Pons (tissue), 1 donor: ENCODE measurements around the gene SUPT6H.

Source experiments
- DNase-seq: peaks from one replicate; pipeline ENCODE4 v3.0.0-alpha.2; 2016; ENCODE audit warnings: low spot score

Gene SUPT6H

DNA sequence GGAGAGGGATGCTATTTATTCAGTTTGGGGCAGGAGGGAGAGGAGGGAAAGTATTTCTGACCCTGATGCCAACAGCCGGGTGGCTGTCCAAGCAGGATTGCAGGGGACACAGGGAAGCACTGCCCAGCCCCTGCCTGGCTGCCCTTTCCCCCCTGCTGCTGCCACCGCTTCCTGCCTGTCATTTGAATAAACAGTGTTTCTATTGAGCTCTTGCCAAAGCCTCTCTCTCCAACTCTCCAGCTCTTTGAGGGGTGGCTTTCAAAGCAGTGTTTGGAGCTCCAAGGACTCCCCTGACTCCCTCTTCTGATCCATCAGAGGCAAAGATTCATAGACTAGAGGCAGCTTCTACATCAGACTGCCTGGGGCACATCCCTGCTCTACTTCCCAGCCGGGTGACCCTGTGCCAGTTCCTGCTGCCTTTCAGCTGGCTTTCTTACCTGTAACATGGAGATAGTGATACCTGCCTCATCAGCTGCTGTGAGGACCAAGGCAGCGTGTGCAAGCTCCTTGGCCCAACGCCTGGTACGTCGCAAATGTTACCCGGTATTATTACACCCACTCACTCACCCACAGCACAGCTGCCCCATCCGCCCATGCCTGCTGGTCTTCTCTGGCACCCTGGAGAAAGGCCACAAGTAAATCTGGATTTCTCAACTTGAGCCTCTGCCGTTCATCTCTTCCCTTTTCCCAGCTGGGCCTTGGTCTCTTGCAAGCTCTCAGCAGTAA is 40.2 kb downstream of the SUPT6H start:
- peak; percentile 92 for DNase-seq

DNA sequence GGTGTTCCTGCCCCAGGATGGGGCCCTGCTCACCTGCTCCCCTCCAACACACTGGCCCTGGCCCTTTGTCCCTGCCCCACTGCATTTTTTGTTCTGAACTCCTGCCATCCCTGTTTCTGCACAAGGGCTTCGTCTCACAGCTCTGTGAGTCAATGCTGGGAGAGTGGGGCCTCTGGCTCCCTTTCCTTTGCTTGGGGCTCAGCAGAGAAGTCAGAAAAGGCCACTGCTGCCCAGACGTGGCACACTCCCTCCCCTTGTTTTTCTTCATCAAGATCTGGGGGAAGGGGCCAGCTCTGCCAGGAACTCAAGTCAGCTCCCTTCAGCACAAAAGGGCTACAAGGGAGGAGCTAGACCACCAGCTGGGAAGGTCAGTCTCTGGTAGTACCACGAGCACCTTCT is 40.7 kb downstream of the SUPT6H start:
- no peak for DNase-seq

GRCh38 chr17:28703552-28704218 is 41.7 kb downstream of the SUPT6H start:
- DNase-seq = no peak

- no peak for DNase-seq
Measured at GRCh38 chr17:28704219-28704858, 42.3 kb downstream of the SUPT6H start.

DNA sequence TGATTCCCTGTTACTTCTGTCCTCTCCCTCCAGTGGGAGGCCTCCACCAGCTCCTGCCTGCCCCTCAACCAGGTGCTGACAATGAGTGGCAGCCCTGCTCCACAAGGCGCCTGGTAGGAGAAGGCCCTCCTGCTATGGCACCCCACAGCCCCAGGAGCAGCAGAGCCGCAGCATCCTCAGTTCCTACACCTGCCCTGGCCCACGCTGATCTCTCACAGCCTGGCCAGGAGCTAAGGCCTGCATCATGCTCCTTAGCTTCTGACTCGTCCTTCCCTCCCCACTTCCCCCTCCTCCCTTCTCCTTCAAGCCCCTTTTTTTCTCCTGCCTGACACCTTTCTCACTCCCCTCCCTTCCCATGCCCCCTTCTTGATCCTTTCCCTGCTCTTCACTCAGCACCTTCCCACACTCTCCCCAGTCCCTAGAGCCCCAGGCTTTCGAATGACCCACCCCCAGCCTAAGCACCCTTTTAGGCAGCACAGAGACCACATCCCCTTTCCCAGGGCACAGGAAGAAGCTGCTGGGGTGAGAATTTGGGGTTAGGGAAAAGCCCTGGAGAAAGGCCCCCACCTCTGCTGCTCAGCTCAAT is 43.2 kb downstream of the SUPT6H start:
- DNase-seq = no peak

DNA sequence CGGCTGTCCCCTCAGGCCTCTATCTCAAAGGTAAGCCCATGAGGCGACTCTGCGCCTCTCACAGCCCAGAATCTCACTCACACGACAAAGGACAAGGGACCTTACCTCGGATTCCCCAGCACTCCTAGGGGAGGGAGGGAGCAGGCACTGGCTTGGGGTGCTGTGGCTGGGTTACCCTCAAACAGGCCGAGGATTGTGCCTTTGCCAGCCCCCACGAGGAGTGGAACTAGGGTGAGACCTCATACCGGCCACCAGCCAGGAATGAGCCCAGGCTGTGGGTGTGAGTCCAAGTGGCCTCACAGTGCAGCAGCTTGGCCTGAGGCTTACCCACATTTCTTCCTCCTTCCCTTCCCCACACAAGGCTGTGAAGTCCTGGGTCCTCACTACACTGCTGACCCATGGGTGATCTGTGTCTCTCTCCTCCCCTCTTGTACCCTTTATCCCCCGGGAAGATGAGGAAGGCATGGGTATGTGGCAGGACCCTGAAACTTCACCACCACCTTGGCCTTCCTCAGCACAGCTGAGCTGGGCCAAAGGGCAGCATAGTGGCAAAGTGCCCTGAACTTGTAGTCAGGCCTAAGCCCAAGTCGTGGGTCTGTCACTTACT is 43.8 kb downstream of the SUPT6H start:
- DNase-seq = no peak

- DNase-seq = no peak
Measured at GRCh38 chr17:28706471-28707338, 44.7 kb downstream of the SUPT6H start.

DNA sequence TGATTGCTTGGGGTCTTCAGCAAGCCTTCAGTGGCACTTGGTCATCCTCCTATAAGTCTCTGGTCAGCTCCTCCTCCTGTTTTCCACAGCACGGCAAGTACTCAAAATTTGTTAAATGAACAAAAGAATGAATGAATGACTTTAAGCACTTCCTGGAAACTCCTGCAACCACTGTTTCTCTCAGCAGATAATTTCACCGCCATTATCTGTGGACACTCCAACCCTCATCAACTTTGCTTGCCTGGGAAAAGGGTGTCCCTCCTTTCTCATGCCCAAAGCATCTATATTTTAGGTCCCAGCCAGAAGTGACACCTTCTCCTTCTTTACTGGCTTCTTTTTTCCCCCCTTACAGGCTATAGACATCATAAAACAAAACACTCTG is 45.3 kb downstream of the SUPT6H start:
- DNase-seq = no peak

DNA sequence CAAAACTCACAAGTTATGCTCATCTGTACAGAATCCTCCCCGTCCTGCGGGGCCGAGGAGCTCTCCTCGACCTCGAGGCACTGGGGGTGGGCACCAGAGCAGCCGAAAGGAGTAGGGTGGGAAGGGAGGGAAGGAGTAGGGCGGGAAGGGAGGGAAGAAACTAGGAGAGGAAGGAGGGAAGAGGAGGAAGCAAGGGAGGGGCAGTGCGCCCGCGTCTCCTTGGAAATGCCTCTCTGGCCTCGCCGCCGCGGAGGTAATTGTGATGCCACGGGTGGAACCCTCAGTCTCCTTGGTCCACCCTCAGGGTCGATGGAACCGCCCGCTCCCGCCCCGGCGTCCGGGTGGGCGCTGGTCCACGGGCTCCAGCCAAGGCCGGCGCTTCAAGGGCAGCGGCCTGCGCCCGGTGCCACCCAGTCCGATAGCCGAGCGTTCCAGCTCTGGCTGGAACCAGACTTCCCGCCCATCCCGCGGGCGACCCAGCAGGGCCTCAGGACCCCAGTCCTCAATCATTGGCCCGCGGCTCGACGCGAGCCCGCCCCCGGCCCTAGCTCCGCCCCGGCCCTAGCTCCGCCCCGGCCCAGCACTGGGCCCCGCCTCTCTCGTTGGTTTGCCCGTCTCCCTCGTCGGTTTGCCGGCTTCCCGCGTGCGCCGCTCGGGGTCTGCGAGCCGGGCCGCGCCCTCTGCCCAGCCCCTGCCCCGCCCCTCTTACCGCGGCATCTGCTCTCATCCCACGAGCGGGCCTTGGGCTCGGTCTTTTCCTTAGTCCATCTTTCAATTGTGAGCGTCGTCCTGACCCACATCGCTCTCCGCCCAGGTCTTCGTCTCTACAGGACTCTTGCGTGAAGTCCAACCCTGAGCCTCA is 49.1 kb downstream of the SUPT6H start:
- DNase-seq = peak; percentile 75

GRCh38 chr17:28711723-28712031 is 49.7 kb downstream of the SUPT6H start, which contains the start of gene PROCA1:
Gene PROCA1, minus strand, starts transcription at chr17:28711888. Its CDS starts 228 bp downstream, at chr17:28711660.
- DNase-seq = no peak

DNA sequence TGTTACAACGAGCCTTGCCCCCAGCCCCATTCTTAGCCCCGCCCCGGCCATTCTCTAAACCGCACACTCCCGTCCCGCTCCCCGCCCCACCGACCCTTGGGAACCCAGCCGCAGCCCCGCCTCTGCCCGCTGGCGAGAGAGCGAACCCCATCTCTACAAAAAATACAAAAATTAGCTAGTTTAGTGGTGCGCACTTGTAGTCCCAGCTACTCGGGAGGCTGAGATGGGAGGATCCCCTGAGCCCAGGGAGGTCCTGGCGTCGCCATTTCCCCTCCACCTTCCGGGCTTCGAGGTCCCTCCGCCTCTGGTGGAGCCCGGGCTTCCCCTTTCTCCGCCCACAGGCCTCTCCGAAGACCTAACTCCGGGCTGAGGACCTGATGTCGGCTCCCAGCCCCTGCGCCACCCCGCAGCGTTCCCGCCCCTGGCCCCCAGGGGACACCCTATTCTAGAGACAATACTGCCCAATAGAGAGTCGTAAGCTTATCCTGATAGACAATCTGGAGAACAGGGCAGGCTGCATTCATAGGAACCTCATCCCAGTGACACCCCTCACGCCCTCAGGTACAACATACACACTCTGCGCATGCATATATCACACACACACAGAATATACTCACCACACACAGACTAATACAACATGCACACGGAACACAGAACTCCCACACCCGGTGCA is 50.2 kb downstream of the SUPT6H start:
- DNase-seq = no peak

- DNase-seq = no peak
Measured at GRCh38 chr17:28712705-28713415, 50.9 kb downstream of the SUPT6H start.

DNA sequence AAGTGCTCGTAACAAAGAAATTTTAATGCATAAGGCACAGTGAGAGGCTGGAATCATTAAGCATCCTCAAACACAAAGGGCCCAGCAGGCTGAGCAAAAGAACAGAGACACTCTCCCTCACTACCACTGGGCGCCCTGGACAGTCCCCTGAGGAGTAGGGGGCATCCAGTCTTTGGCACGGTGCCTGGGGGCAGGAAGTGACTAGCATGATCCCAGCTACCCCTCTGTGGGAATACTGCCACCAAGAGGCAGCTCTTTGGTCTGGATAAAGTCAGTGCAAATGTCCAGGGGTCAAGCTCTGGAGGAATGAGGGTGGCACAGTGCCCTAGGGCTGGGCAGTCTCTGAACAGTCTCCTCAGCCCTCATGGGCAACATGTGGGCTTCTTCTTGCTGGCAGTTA is 52.3 kb downstream of the SUPT6H start:
- no peak for DNase-seq

- no peak for DNase-seq
Measured at GRCh38 chr17:28715217-28715616, 53.2 kb downstream of the SUPT6H start.

GRCh38 chr17:28716740-28717577 is 55.0 kb downstream of the SUPT6H start:
- no peak for DNase-seq

DNA sequence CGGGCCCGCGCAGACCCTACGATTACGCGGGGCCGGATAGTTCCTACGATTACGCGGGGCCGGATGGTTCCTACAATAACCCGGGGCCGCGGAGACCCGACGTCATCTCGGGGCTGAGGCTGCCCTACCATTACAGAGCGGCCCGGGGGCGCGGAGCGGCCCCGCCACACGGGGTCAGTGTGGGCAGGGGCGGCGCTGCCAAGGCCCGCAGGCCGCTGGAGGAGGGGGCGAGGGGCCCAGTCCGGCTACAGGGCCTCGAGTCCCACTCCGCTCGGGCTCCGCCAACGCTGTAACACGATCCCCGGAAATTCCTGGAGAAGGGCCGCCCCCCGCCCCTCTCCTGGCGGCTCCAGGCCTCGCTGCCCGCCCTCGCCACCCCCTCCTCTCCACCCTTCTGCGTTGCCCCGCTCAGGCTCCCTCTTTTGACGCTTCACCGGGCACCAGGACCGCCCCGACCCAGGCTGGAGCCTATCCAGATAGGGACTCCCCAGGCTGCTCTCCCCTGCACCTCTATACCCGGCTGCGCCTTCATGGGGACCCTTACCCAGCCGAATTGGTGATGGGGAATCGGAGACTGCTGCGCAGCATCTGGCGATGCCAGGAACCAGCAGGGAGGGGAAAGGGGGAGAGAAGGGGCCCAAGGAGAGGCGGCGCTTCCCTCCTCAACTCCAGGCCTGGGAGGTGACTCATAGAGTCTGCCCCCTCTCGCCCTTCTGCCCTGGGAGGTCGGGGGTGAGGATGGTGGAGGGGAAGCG is 55.8 kb downstream of the SUPT6H start, which contains the start of gene RAB34:
RAB34 (minus strand) TSS at position 291 of the 755 bp plus-strand sequence. CDS start 602 bp downstream, outside the sequence.
- DNase-seq = peak; percentile 25

DNA sequence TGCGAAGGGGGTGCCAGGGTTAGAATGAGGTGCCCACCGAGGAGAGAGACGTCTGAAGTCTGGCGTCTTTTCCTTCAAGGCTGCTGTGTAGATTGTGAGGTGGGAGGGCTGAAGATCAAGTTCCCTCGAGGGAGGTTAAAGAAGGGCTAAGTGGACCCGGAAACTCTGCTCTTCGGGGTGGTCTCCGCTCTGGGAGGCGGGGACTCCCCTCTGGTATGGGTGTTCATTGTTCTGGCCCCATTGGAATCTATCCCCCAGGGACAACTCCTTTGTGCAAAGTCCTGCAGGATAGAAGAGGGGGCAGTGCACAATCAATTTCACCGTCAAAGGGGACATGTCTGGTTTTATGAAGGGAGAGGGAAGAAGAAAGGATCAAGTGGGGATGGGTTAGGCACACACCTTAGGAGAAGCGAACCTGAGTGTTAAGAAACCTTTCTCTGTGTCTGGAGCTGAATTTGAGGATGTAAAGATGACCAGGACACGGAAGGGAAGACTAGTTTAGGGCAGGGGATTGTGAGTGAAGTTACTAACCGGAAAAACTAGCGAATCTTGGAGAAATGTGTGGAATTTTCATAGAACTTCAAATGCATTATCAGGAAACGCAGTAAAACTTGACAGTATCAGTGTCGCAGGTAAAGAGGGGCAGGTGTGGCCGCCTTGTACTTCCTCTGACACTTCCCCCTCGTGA is 56.5 kb downstream of the SUPT6H start:
- DNase-seq = no peak
